HG03558 (cell line): ENCODE measurements around the gene GASK1B.
A peak's percentile ranks its signal among the peaks of the same experiment; 100 is the strongest.

Source experiments
- ATAC-seq: cut with Tn5 transposase; IDR thresholded peaks from one replicate; pipeline ENCODE4 v1.9.1; 2021; ENCODE audit warnings: moderate number of reproducible peaks; ENCODE audit not compliant: unreplicated experiment; ENCODE audit errors: extremely low read depth

Gene GASK1B

DNA sequence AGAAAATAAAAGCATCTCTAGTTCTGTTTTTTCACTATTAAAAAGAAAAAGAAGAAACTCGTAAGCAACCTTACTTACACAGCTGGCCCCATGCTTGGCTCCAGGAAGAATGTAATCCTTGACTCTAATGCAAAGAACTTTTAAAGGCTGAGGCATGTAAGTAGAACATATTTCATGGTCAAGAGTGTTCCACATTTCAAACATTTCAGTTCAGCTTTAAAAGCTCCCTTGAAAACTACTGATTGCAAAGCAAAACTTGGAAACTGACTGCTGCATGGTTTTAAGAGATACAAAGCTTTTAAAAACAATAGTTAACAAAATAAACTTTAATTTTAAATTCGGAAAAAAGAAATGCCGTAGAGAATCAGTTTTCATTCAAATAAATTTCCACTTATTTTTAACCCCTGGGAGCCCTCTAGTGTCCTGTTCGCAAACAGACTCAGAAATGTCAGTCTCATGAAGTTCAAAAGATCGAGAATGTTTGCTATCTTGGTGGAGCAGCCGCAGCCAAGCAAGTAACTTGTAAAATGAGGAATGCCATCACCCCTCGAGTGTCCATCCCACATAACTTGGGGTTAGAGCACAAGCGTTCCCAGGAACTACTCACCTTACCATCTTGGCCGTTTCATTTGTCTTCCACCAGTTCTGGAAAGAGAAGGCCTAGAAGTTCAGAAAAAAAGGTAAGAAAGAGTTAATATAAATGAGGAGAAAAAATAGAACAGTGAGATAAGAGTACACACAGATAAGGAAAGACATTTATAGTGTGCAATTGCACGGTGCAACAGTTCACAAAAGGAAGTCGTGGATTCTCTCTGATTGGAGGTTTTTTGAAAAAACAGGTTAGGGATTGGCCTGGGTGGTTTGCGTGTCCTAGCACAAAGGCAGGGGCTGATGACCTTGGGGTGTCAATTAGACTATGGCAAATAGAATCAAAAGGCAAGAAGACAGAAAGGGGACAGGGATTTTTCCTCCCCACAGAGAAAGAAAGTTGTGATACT, at the start of gene GASK1B:
GASK1B (minus strand) TSS at position 765 of the 998 bp plus-strand sequence. CDS start 1,650 bp downstream, outside the sequence.
- no peak for ATAC-seq

DNA sequence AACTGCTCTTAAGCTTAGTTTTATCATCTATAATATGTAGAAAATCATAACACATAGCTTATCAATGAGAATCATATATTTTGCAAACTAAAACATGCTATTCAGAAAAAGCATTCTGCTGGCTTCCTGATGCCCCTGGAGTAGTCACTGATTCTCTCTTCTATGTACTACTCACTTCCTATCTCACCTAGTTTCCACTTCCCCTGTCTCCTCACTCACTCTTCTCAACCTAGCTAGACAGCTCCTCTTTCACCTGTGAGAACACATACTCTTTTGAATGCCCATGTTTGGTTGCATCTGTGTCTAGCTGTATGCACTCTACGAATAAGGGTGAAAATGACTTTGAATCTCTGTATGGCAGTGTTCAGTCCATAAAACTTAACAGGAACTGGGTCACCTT, 46.8 kb upstream of the GASK1B start:
- ATAC-seq, result no peak

DNA sequence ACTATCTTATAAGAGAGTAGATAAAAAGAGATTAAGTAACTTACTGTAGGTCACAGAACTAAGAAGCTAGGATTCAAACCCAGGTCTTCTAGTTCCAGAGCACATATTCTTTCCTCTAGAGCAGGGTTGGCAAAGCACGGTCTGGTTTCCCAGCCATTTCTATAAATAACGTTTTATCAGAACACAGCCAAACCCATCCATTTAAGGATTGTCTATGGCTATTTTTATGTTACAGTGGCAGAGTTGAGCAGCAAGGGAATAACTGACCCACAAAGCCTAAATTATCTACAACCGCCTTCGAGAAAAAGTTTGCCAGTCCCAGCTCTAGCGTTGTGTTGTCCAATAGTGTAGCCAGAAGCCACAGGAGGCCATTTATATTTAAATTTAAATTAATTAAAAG, 44.9 kb upstream of the GASK1B start:
- no peak for ATAC-seq

DNA sequence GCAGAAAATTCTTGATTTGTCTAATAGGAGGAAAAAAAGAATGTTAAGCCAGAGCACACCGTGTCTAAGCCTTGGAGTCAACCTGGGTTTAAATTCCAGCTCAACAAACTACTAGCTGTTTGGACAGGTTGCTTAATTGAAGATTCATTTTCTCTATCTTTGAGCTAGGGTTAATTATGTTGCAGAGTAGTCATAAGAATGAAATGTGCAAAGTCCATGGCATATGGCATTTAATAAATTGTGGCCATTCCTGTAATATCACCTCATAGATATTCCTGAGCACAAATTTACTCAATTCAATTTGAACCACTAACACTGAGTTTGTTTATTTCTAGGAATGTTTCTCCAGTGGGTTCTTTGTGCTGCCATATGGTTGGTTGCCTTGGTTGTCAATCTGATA, 42.0 kb upstream of the GASK1B start:
- ATAC-seq, result no peak

DNA sequence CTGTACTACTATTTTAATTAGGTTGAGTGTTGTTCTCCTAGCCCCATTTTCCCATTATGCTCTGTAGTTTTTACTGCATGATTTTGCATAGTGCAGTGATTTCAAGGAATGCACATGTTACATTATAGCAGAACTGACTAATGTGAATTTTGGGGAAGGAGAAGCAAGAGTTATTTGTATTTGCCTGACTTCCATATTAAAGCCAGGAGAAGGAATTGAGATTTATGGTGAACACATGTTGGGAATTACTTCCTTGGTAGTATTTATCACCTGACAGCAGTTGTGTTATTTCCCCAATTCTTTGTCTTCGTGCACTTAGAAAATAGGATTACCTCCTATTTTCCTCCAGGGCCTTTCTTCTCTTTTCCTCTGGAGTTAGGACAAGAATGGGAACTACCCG, 40.6 kb upstream of the GASK1B start:
- ATAC-seq, result no peak

DNA sequence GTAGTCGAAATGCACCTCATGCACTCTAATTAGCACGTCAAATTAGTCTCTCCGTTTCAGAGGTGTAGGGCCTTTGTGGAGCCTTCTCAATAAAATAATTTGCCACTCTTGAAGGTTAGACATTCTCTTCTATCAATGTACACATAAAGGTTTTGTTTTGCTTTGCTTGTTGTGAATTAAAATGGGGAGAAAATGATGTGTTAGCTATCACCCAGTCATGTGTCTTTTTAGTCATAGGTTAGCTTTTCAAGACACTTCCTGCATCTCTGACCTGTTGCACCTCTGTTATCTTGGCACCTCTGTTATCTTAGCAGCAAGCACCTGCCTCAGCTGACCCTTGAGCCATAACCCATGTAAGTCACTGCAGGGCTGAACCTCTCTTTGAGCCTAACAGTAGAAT, 38.4 kb upstream of the GASK1B start:
- no peak for ATAC-seq

DNA sequence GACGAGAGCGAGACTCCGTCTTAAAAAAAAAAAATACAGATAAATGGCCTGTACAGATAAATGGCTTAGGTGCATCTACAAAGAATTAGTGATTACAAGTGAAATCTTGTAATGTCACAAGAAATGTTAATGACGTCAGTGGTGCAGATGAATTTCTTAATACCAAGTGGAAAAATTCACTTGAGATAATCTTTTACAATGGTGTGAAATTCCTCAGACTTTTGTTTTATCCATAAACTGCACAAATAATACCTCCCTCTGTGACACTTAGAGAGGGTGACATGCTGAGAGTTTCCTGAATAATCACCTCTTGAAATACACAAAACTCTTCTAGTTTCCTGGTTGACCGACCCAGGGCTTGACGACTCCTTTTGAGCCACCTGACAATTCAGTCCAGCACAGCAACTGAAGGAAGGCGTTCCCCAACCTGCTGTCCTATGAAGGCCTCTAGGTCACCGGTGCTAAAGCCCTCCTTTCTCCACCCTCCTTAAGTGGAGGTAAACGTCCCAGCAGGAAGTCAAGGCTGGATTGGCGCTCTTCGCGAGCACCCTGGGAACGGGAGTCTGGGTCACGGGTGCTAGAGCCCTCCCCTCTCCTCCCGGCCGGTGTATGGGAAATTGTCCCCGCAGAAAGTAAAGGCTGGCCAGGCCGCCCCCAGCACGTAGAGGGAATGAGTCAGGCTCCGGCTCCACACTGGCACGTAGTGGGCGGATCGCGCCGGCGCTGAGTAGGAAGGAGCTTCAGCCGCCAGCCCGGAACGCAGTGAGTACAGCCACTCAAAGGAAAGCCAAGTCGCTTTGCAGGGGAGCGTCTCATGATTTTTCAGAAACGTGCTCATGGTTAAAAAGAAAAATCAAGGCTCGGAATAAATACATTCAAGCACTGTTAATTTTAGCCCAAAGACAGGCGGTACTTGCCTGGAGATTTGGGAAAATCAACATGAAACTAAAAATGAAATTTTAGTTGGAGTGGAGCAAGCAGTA, 37.3 kb upstream of the GASK1B start, which contains the start of gene TMEM144:
TMEM144 (plus strand) TSS at position 662 of the 983 bp plus-strand sequence. CDS start 2,182 bp downstream, outside the sequence.
- ATAC-seq, result peak; percentile 84

DNA sequence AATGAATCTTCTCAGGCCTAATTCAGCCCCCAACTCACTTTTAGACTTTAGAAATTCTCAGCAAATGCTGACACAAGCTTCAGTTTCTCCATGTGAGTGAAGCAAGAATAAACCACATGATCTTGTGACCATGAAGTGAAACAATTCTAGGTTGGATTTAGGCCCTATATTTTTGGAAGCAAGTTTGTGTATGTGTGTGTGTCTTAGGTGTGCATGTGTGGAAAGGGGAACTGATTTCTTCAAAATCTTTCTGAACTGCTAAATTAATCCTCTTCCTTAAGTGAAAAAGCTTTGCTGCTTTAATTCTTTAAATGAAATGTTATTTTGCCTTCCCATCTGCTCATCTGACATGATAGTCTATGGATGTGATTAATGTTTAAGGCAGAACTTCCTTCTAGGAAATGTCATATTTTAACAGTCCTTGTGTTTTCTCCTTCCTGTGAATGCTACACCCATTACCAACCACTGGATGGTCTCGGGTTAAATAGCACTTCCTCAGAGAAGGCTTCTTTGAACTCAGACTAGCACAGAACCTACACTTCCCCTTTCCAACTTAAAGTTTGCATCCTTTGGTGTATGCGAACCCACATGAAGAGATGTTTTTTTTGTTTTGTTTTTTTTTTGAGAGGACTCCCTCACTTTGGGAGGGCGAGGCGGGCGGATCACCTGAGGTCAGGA, 36.3 kb upstream of the GASK1B start:
- no peak for ATAC-seq

DNA sequence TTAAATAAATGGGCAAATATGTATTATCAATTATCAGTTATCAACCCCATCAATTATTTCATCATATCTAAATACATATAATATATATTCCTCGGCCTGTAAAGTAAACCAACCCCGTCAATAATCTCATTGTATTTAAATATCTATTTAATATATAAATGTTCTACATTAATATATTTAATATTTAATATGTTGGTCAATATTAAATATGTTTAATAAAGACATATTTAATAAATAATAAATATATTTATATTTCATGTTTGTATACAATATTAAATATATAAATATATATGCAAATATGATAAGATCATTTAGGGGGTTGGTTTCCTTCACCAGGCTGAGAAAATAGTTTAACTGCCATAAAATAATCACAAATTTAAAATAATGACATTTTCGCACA, 31.1 kb upstream of the GASK1B start:
- no peak for ATAC-seq

DNA sequence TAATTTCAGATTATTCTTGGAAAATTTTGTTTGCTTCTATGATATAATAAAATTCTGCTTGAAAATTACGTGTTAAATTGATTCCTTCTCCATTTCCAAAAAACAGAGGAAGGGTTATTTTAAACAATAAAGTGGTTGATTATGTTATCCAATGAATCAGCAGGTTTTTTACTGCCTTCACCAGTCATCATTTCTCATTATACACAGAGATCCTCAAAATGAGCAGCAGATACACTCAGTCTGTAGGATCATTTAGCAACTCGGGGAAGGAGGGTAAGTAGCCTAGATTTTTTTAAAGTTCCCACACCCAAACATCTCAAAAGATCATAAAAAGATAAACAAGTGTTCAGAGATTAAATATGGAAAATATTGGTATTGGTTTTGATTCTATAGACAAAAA, 30.6 kb upstream of the GASK1B start:
- ATAC-seq, result no peak

DNA sequence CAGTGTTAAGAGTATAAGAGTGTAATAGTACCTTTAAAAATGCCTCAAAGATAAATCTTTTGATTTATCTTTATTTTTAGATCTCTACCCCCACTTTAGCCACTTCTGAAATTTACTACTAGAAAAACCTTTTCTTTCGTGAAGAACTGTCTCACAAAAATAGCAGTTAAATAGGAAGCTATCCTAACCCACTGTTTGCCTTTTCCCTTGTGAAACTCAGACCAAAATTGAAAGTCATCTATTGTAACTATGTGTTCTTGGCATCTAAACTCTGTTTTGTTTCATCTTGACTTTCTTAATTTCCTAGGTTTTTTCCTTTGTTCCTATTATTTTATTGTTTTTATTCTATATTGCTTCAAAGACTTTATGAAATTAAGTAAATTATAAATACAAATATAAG, 29.7 kb upstream of the GASK1B start:
- no peak for ATAC-seq

DNA sequence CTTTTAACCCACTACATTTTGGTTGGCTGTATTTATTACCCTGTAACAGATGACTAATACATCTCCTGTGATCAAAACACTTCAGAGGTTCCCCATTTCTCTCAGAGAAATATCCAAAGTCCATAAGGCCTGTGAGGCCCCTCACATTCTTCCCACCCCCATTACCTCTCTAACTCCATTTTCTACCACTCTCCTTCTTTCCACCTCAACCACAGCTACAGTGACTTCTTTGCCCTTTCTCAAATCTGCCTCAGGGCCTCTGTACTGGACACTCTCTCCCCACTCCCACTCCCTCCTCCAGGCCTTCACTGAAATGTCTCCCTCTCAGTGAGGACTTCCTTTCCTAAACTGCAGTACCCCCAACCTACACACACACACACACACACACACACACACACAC, 29.1 kb upstream of the GASK1B start:
- ATAC-seq, result no peak

DNA sequence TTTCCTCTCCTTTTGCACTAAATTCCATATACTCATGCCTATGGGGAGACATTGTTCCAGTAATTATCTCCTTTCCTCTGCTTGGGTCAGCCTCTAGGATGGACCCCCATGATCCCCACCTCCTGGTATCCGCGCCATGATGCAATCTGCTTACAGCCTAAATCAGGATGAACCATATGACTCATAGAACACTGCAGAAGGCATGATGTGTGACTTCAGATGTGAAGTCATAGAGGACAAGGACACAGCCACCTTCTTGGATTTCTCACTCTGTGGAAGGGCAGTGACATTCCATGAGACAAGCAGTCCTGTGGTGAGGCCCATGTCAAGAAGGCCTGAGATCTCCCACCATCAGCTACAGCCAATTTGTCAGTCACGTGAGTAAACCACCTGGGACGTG, 28.5 kb upstream of the GASK1B start:
- ATAC-seq, result no peak

DNA sequence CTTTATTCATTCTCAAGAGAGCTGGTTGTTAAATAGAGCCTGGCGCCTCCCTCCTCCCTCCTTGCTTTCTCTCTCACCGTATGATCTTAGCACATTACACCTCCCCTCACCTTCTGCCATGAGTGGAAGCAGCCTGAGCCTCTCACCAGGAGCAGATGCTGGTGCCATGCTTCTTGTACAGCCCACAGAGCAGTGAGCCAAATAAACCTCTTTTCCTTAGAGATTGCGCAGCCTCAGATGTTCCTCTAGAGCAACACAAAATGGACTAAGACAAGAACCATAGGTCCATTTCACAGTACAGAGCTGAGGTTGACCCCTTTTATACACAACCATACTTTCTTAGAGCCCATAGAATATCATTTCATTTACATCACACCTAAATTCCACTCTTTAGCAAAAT, 27.4 kb upstream of the GASK1B start:
- ATAC-seq, result no peak

DNA sequence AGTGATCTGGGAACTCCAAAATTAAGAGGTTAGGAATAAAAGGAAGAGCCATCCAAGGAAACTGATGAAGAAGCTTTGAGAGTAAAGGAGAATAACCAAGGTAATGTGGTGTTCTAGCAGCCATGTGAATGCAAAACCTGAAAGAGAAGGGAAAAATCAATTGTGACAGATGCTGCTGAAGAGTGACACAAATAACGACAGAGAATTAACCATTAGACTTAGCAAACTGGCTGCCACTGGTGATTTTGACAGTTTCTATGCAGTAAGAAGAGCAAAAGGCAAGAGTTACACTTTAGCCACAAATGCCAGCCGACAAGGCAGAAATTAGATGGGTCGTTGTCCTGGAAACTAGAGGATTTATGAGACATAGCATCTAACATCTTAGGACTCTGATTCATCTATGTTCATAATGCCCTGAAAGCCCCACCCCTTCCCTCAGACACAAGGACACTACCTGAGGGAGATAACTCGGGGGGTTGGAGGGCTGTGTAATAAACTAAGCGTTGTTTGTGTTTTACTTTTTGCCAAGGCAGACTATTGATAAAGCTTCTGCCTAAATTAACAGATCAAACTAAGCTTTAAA, 24.5 kb upstream of the GASK1B start:
- ATAC-seq, result no peak

DNA sequence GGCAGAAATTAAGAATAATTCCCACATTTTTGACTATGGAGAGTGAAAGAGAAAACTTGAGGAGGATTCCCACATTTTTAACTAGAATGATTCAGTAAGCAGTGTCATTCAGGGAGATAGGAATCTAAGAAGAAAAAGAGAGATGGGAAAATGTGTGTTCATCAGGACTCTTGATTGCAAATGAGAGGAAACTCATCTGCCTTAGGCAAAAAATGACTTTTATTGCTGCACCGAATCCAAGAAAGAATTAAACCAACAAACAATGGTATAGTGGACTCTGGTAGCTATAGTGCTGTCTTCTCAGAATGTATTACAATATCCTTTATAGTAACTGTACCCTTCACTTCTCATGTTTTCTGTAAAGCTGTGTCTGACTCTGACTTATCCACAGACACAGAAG, 22.5 kb upstream of the GASK1B start:
- ATAC-seq, result no peak

DNA sequence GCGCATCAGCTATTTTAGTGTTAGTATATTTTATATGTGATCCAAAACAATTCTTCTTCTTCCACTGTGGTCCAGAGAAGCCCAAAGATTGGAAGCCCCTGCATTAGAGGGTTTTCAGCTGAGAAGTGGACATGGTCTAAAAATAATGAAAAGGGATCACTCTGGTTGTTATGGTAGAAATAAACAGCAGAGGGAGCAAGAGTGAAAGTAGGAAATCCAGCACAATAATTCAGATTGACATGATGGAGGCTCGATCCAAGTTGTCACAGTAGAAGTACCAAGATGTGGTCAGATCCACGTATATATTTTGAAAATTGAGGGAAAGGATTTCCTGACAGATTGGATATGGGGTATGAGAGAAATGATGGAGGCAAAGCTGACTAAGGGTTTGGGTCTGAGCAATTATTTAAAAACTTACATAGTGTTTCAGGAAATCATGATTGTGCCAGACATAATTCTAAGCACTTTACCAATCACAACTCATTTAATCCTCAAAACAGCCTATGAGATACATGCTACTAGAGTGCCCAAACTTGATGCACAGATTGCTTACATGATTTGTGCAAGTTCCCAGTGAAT, 20.4 kb upstream of the GASK1B start:
- ATAC-seq, result no peak

DNA sequence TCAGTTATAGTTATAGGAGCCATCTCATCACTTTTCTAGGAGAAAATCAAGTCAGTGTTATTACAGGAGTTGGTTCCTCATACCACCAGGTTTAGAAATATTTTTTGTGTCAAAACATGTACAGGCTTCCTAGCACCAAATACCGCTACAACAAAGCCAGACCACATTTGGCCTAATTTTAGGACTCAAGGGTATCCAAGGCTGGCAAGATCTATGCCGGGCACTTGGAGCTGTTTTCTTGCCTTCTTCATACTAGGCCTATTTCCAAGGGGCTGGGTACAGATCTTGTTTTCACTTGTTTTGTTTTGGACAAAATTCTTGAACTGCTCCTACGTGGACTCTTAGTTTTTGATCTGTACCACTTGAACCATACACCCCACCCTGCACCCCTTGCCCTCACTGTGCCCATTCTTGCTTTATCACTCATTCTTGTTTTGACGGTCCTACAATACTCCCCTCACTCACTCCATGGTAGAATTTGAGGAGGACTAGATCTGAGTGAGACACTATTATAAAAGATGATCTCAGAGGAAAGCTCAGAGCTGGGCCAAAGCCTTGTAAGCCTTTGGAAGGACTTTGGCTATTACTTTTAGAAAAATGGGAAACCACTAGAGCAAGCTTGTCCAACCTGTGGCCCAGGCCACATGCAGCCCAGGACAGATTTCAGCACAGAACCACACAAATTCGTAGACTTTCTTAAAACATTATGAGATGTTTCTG, 19.8 kb upstream of the GASK1B start:
- ATAC-seq, result no peak

DNA sequence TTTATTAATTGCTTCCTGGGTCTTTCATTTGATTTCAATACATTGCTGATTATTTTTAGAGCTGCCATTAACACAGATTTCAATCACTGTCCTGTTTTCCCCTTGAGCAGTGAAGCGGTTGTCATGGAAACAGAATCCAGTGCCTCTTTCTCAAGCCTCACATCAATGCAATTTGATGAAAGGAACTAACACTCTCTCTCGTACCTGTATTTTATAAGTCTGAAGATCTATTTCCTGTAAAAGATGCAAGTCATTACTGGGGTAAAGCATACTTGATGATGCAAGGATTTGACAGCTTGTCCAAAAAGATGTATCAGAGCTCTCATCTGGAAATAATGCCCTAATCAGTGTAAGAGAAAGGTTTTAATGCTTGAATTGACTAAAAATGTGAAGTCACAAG, 17.9 kb upstream of the GASK1B start:
- no peak for ATAC-seq
